Fibroblast of skin of left quadriceps (primary cell): ENCODE results near the gene CRIP2.

Experiments
- DNase-seq, 2 experiments: peaks; one replicate each; pipeline ENCODE4 v3.0.0-alpha.2; 2013; ENCODE audit warnings: low read depth in 2 of 2

Gene CRIP2

DNA sequence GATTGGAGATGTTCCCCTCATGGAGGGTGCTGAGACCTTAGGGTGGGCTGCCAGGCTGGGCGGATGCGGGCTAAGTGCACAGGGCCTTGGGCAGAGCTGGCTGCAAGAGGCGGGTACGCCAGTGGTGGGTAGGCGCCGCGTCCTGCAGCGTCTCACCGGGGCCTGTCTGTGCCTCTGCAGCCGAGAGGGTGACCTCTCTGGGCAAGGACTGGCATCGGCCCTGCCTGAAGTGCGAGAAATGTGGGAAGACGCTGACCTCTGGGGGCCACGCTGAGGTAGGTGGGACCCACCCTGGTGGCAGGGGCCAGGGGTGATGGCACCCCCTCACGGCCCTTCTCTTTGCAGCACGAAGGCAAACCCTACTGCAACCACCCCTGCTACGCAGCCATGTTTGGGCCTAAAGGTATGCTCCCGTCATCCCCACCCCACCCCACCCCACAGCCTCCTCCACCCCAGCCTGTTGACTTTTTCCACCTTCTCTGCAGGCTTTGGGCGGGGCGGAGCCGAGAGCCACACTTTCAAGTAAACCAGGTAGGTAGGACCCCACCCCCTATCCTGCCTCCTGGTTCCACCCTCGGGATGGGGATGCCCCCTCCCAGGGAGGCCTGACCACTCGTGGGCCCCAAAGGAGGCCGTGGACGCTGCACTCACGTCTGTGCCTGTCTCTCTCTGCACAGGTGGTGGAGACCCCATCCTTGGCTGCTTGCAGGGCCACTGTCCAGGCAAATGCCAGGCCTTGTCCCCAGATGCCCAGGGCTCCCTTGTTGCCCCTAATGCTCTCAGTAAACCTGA lies 13.6 kb downstream of the CRIP2 start:
- DNase-seq = no peak

DNA sequence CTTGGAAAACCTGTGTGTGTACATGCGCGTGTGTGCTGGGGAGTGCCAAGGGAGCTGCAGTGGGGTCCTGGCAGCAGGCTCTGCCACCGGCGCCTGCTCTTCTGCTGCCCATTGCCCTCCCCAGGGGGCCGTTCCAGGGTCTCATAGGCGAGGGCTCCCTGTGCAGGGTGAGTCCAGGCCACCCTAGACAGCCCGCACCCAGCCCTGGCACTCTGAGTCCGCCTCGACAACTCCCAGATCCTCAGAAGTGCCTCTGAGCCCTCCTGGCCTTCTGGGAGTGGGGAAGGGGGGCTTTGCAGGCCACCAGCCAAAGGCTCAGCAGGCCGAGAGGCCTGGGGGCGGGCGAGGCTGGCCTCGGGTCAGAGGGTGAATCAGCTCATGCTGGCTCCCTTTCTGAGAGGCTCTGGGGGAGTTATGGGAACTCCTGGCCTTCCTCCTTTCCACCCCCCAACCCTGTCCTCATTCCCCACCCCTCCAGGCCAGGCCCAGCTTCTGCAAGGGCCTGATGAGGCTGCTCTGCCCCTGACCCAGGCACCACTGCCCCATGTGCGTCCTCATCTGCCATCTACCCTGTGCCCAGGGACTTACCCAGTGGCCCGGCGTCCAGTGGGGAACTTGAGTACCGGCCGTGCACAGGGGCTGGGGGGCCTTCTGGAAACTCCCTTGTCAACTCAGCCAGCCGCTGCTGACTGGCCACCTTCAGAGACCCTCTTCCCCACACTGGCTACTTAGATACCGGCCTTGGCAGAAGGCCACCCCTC lies 14.3 kb downstream of the CRIP2 start:
- DNase-seq = no peak

DNA sequence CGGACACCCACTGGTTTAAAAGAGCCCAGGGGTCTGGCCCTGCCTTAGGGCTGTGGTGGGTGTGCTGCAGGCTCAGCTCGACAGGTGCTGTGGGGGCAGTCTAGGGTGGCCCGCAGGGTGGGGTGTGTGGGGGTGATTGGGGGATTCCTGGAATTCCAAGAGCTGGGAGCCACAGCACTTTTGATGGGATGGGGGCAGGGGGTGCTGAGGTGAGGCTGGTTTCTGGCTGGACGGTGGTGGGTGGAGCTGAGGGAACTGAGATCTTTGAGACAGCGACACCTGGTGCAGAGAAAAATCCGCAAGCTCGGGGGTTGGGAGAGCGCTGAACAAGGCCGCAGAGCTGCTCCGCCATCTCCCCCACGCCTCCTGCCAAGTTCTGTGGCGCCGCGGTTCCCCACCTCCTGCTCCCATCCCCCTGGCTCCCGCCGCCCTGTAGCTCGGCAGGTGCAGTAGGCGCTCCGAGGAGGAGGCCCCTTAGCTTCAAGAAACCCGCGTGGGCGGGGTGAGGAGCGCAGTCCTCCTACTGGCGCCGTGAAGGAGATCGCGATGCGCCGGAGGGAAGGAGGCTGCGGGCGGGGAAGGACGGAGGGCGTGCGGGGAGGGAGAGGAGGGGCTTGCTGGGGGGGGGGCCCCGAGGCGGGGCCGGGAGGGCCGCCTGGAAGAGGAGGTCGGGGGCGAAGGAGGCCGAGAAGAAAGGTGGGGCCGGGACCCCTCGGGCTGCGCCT lies 15.1 kb downstream of the CRIP2 start:
- DNase-seq = peak; percentile 52 to 54

DNA sequence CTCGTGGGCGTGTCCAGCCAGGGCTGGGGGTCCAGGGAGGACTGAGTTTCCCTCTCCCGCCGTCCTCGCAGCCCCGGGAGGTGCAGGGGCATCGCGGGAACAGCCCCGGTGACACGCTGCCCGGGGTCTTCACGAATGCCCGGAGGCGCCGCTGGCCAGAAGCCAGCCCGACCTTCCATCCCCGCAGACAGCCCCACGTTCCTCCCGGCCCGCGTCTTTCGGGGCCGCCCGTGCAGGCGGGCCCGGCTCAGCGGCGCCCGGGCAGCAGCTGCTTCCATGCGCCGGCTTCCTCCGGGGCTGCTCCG lies 15.6 kb downstream of the CRIP2 start:
- DNase-seq = no peak

DNA sequence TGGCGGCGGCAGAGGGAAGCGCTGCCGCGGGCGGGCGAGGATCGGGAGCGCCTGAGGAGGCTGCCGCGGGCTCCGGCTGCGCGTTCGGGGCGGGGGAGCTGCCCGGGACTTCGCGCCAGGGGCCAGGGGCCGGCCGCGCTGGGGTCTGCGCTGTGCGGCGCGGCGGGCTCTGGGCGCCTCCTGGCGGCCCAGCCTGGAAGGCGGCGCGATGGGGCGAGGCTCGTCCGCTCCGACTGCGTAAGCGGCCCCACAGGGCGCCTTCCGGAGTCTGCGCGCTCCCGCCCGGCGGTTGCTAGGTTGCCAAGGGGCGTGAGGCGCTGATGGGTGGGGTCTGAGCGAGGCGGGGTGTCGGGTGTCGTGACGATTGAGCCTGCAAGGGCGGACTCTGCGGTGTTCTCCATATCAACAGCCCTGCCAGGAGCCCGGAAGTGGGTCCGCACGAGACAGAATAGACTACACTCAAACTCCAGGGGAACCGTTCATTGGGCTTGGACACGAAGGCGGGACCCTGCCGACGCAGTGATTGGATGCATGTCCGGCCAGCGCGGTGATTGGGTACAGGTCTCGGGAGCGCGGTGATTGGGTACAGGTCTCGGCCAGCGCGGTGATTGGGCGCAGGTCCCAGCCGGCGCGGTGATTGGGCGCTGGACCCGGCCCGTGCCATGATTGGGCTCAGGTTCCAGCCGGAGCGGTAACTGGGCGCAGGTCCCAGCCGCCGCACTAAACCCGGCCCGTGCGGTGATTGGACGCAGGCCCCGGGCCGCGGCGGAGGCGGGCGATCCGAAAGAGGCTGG lies 16.1 kb downstream of the CRIP2 start, which contains the start of gene TEDC1:
TSS of gene TEDC1 (plus strand) at position 675 of the 794 bp plus-strand sequence. CDS start 130 bp downstream, outside the sequence.
- DNase-seq = peak; percentile 100

GRCh38 chr14:105491366-105491973 lies 16.8 kb downstream of the CRIP2 start:
- no peak for DNase-seq

DNA sequence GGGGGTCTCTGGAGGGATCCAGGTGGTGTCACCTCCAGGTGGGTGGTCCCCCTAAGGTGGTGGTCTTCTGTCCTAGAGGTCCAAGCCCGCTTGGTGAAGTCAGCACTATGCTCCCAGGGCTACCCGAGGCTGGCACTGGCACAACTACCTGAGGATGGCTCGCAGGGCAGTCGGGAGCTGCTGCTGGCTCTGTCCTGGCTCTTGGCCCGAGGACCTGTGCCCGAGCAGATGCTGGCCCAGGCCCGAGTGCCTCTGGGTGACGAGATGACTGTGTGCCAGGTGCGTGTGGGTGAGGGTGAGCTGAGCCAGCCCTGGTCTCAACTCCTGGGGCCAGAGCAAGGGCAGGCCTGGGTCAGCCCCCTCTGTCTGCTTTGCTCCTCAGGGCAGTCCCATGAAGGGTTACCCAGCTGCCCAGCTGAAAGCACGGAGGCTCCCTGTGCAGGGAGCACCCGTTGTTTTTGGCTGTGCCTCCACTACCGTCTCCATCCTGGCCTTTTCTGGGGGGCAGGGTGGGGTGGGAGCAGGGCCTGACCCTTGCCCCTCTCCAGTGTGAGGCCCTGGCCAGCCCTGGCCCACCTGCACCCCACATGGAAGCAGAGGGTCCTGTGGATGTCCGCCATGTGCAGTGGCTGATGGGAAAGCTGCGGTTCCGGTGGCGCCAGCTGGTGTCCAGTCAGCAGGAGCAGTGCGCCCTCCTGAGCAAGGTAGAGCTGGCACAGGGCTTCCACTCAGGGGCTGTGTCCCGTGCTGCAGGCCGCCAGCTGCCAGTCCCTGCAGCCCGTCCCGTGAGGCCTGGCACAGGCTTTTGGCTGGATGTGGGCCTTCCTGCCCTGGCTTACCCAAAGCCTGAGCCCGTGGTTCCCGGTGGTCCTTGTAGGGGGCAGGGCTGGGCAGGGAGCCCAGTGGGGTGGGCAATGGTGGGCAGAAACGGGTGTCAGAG lies 17.7 kb downstream of the CRIP2 start:
- no peak for DNase-seq

DNA sequence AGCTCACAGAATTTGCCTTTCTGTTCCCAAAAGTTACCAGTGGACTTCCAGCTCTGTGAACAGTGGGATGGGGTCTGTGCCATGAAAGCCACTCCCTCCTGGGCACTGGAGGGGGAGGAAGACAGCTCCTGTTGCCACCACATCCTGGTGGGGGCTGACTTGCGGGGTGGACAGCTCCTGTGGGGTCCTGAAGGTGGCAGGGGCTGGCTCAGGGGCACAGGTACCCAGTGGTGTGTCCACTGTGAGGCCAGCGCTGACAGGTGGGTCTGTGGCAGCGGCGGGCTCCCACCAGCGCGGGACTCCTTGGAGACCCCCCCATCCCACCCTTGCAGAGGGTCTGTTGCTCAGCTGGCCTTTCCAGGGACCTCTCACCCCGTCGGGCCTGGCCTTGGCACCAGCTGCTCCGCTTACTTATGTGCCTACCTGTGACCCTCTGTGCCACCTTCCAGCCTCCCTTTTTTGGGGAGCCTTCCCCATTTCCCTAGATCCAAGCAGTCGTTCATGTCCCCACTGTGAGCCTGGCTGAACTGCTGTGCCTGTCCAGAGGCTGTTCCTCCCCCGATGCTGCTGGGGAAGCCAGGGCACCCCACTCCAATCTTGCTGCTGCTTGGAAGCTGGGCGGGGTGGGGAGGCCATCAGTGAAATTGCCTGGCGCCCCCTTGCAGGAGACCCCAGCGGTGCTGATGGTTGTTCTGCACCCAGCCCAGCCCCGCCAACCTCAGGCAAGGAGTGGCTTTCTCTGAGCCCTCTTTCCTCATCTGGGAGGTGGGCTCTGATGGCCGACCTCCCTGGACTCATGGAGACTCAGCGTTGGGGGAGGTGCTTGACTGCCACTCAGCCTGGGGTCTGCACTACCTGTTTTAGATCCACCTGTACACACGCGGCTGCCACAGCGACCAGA lies 18.6 kb downstream of the CRIP2 start:
- no peak for DNase-seq

DNA sequence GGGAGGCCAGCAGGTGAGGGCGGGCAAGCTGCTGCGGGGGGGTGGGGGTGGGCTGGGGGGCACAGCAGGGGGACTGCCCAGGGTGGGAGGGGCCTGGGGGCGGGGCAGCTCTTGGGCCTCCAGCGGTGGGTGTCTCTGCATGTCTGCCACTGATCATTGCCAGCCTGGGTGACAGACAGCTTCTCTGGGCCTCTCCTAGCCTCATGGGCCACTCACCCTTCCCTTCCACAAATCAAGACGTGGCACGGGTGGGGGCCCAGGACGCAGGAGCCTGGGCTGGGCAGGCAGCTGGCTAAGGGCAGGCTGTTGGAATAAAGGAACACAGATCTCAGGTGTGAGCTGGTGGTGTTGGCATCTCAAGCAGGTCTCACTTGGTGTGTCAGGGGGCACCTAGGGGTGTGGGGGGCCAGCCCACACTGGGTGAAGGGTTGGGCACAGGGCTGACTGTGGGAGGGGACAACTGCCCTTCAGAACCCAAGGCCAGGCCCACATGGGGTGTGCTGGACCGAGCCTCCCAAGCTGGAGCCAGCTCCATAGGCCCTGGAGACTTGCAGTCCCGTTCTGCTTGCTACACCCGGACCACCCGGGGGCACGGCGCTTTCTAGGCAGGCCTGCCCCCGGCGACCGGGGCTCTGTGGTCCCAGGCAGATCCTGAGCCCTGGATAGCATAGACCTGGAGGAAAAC lies 19.4 kb downstream of the CRIP2 start:
- no peak for DNase-seq

GRCh38 chr14:105494606-105494929 lies 19.9 kb downstream of the CRIP2 start:
- DNase-seq = no peak

- DNase-seq = no peak
Measured at GRCh38 chr14:105495101-105495989, 20.7 kb downstream of the CRIP2 start.

DNA sequence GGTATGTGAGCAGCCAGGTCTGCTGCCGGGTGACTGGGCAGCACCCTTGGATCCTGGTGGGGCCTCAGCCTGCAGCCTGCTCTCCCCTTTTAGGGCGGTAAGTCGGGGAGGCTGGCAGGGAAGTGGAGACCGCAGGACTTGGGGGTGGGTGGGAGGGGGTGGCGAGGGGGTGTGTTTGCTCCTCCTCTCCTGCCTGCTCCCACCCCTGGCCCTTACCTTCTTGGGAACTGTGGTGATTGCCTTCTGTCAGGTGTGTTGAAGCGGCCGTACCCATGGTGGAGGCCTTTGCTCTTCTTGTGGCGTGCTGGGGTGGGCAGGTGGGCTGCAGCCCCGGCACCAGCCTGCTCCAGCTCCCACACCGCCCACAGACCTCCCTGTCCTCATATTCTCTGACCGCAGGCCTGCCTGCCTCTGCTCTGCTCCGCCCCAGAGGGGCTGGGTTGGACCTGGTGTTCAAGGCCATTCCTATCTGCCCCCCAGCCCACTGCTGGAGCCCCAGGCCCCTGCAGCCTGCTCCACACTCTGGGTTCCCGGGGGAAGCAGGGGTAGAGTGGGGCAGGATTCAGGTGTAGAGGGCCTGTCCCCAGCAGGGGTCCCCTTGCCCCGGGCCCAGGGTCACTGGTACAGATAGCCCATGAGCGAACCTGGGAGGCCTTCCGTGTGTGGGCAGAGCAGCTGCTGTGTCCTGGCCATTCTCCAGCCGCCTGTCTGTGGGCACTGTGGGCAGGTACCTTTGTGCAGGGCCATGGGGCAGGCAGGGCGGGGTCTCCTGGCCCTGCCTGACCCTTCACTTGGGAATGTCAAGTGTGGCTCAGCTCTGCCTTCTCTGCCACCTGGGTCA lies 21.6 kb downstream of the CRIP2 start:
- DNase-seq = no peak

DNA sequence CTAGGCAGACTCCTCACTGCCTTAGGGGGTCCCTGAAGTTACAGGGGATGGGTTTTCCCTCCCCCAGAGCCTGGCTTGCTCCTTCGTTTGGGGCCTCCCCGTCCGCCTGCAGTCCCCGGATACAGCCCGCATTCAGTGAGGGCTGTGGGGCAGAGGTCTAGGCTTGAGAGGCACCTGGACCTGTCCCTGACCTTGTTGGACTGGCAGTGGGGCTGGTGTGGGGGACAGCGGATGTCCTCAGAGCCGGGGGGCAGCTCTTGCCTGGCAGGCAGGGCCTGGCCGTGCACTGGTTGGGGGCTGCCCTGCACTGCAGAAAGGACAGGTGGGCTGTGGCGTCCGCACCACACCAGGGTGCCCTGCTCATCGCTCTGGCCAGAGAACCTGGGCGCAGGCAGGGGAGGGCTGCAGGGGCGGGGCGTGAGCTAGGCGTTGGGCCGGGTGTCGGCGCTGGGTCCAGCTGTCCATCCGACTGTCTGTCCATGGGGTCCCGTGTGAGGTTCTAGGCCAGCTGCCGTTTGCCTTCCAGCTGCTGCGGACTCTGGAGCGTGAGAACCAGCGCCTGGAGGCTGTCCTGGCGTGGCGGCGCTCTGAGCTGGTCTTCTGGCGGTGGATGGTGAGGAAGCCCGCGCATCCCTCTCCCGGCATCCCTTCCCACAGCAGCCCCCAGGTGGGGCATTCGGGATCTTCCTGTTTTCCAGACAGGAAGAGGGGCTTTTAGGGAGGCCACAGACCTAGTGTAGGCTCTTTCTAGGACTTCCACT lies 22.4 kb downstream of the CRIP2 start:
- DNase-seq = no peak

GRCh38 chr14:105497671-105498429 lies 23.2 kb downstream of the CRIP2 start:
- no peak for DNase-seq
